KBM-7 (cell line): ENCODE data around the gene IPO5.
"Not testable (repeated sequence)": the region's sequence is repeated elsewhere in the genome, so short reads cannot be mapped to it uniquely, and the experiment has no call there.

Experiments used
- DNase-seq: peaks from one replicate; pipeline ENCODE4 v3.0.0-alpha.2; 2015
- in situ Hi-C: fragments of 300-500 bp; cut with MboI; formaldehyde crosslinking; loops from 2 replicates; pipeline ENCODE4 v1.14.3; 2020; ENCODE audit warnings: low sequenced_read_pairs, low pct_unique_long_range_greater_than_20kb, mixed read lengths

Gene IPO5

GRCh38 chr13:98041081-98041820 lies 87.8 kb downstream of the IPO5 start:
- in situ Hi-C loops = no loop called here
- no peak for DNase-seq

- in situ Hi-C loops = no loop called here
- peak; percentile 38 for DNase-seq
Measured at GRCh38 chr13:98044301-98044700, 90.8 kb downstream of the IPO5 start.

- in situ Hi-C loops, DNase-seq: not testable (repeated sequence)
Measured at GRCh38 chr13:98047785-98048184, 94.3 kb downstream of the IPO5 start.

GRCh38 chr13:98048265-98048664 lies 94.8 kb downstream of the IPO5 start:
- in situ Hi-C loops = no loop called here
- DNase-seq = no peak

GRCh38 chr13:98050041-98050466 lies 96.6 kb downstream of the IPO5 start:
- in situ Hi-C loops = no loop called here
- no peak for DNase-seq

GRCh38 chr13:98052412-98052811 lies 98.9 kb downstream of the IPO5 start:
- no peak for DNase-seq
- in situ Hi-C loops = no loop called here

- DNase-seq = no peak
- in situ Hi-C loops = no loop called here
Measured at GRCh38 chr13:98054301-98054700, 100.8 kb downstream of the IPO5 start.

GRCh38 chr13:98055623-98056022 lies 102.1 kb downstream of the IPO5 start:
- no peak for DNase-seq
- in situ Hi-C loops = no loop called here

GRCh38 chr13:98056839-98057410 lies 103.5 kb downstream of the IPO5 start:
- in situ Hi-C loops = no loop called here
- no peak for DNase-seq

GRCh38 chr13:98059276-98059675 lies 105.8 kb downstream of the IPO5 start:
- in situ Hi-C loops = no loop called here
- DNase-seq = no peak

GRCh38 chr13:98060282-98060681 lies 106.8 kb downstream of the IPO5 start:
- no peak for DNase-seq
- in situ Hi-C loops = no loop called here

GRCh38 chr13:98065468-98065867 lies 112.0 kb downstream of the IPO5 start:
- in situ Hi-C loops = no loop called here
- DNase-seq = no peak

GRCh38 chr13:98066636-98067035 lies 113.2 kb downstream of the IPO5 start:
- in situ Hi-C loops = no loop called here
- DNase-seq = no peak

GRCh38 chr13:98068521-98068920 lies 115.0 kb downstream of the IPO5 start:
- in situ Hi-C loops = no loop called here
- DNase-seq = no peak

- in situ Hi-C loops = no loop called here
- DNase-seq = no peak
Measured at GRCh38 chr13:98069985-98070384, 116.5 kb downstream of the IPO5 start.

GRCh38 chr13:98071316-98071715 lies 117.8 kb downstream of the IPO5 start:
- no peak for DNase-seq
- in situ Hi-C loops = no loop called here

- in situ Hi-C loops = no loop called here
- DNase-seq = no peak
Measured at GRCh38 chr13:98072476-98072875, 119.0 kb downstream of the IPO5 start.
